DMS153 treated with DMSO at 0.1 percent for 48 hours (cell line): ENCODE results near the gene FOXP4.

Source experiments
- DNase-seq: peaks from one replicate; lab custom pipeline; 2025; ENCODE audit not compliant: unreplicated experiment; lab: John Stamatoyannopoulos, UW

FOXP4 gene

DNA sequence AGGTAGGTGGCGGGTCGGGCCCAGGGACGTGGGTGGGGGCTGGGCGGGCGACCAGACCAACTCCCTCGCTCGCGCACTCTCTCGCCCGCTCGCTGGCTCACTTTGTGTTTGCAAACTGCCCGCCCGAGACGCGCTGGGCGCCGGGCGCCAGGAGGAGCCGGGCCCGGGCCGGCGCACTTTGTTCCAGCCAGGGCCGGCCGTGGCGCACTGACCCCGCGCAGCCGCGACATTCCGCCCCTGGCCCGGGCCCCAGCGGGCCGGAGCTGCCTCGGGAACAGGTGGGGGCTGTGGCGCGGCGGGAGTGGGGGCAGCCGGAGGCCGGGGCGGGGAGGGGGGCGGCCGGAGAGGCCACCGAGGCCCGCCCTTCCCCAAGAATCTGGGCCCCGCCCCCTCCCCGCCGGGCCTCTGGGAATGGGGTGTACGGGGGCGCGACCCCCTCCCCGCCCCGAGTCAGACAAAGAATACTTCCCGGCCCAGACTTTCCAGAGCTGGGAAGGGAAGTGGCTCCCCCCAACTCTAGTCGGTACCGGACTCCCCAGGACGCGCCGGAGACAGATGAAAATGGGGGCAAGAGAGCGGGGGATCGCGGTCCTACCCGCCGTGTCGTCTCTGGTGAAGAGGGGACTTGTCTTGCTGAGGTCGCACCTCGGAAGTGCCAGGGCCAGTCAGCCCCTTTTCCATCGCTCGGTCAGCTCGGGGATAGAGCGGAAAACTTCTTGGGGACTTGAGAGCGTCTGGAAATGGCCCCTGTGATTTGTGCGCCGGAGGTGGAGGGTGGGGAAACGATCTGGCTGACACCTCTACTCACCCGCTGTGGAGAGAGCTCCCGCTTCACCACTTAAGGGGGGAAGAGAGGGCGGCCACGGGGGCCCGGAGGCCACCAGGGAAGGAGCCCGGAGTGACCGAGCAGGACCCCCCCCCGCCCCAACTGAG is 951 bp downstream of the FOXP4 start:
- no peak for DNase-seq

DNA sequence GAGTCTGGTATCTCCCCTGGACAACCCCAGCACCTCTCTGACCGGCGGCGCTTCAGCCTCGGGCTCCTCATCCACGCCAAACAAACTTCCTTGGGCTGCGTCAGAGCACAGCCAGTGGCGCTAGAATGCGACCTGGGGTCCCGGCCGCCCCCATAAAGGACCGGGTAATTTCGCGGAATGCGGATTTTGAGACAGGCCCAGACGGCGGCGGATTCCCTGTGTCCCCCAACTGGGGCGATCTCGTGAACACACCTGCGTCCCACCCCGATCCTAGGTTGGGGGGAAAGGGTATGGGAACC is 1.6 kb downstream of the FOXP4 start:
- DNase-seq, result no peak

DNA sequence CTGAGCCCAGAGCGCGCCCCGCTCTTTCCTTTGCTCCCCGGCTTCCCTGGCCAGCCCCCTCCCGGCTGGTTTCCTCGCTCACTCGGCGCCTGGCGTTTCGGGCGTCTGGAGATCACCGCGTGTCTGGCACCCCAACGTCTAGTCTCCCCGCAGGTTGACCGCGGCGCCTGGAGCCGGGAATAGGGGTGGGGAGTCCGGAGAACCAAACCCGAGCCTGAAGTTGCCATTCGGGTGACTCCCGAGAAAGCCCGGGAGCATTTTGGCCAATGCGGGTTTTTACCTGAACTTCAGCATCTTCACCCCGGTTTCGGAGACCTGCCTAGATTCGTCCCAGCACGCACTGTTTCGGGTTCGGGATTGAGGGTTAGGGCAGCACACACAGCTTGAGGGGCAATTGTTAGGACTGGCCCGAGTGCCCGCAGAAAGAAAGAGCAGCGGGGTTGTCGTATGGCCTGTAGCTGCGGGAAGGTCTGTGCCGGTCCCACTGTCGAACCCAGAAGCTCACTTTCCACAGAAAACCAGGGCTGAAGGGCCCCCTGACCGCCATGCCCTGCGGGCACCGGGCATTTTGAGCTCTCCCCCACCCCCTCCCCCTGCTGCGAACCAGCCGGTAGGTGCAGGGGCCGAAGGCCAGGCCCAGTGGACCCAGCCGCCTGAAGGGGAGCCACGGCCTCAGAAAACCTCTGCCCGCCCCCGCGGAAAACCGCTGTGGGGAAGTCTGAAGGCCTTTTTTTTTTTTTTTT is 2.1 kb downstream of the FOXP4 start:
- DNase-seq, result no peak

DNA sequence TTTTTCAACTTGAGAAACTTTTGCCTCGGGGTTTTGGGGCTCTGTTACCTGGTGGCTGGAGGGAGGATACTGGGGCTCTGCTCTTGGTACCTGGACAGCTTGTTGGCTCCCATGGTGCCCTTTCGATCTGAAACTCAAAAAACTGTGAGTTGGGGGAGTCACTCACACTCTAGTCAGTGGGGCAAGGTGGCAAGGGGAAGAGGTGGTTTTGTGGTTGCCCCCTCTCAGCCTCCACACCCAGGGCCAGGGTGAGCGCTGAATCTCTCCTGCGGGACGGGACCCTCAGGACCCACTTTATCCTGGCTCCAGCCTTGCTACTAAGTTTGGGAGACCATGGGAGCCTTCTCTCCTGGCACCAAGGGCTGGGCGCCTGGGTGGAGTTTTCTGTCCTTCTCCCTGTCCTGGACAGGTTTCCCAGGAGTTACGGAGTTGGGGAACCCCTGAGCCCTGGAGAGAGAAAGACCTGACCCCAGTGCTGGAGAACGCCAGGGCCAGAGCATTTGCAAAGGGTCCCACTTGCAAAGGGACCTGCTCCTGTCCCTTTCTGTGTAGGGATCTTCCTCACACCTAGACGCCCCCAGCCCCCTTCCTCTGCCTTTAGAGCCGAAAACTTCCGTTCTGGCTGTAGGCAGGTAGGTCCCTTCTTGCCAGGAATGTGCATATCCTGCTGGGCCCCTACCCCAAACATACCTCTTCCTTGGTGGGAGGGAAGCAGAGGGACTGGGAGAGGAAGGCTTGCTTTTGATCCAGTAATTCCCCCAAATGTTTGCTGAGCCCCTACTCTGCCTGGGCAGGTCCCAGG is 2.9 kb downstream of the FOXP4 start:
- DNase-seq, result no peak

DNA sequence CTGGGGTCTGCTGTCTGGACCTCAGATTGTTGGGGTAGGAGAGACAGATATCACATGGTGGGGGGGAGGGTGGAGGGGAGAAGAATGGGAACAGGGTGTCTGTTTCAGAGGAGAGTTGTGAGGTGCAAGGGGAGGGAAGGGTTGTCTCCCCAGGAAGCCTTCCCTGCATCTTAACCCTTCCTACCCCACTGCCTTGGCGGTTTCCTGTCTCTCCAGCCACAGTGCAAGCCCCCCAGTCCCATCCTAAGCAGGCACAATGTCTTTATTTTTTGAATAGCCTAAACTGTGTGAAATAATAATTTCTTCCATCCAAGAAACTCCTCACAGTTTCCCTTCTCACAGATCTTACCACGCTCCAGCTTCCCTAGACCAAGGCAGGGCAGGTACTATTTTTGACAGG is 3.5 kb downstream of the FOXP4 start:
- DNase-seq, result no peak

DNA sequence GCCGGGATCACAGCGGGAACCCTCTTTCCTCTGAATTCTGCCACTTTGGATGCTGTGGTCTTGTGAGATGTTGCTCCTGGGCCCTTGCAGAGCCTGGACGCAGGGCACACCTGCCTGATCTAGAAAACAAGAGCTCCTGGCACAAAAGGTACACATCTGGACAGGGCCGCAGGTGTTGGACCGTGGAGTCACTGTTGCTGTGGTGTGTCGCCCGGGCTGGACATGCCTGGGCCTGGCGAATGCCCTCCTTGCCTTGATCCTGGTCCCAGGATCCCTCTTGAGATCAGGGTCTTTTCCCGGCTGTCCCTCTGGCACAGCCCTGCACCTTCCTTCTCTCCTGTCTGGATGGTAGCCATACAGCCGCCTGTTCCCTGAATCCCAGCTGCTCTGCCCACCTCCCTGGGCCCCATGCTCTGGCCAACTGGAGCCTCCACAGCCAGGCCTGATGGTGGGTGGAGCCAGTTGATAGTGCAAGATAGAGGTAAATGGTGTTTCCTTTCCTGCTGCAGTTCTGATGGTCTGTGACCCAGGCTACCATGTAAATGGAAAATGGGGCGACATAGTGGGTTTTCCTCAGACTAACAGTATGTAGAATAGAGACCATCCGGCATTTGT is 5.0 kb downstream of the FOXP4 start:
- no peak for DNase-seq

DNA sequence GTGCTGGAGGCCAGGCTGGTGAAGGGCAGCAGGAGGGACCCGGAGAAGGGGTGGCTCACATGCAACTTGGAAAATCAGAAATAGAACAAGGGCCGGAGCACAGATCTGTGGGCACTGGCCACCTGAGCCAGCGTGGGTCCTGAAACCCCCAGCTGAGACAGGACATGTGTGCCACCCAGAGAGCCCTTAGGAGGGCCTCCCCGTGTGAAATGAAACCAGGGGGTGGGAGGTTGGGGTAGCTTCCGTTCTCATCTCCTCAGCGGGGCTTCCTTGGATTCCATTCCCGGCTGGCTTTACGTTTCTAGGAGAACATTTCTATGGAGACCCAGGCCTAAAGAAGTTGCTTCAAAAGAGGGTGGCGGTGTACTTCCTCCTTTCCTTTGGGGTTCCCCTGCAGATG is 5.7 kb downstream of the FOXP4 start:
- no peak for DNase-seq

DNA sequence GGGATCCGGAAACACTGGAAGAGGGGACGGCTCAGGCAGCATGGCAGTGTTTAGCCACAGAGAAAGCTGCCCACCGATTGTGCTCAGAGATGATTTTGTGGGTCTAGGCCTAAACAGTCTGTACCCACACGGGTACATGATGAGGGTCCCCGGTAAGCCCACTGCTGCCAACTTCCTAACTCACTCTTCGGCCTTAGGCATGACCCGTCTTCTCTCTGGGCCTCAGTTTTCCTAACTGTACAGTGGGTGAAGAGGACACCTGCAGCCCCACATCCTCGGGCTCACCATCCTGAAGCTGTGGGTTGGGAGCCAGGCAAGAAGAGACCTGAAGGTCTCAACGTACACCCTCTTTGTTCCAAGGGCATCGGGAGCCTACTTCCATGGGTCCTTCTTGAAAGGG is 6.5 kb downstream of the FOXP4 start:
- DNase-seq, result no peak

DNA sequence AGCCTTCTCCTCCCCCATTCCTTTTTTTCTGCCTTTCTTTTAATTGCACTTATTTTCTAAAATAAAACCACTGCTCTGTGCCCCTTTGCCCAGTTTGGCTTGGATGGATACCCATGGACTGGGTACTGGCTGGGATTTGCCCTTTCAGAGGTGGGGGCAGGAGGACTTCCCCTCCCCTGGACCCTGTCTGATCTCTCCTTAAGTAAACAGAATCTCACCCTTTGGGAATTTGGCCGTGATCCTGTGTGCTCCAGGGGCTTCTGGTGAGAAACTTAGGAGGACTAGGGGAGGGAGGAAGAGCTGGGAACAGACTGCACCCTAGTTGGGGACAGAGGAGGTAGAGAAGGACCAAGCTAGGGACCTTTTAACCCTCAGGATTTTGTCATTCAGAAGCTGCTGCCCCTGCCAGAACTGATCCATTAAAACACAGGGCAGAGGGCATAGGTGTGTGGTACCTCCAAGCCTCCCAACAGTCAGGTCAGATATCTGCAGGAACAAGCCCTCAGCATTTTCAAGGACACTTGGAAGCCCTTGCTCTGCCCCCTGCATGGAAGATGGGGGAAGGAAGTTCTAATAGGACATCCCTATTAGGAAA is 7.3 kb downstream of the FOXP4 start:
- DNase-seq, result no peak

DNA sequence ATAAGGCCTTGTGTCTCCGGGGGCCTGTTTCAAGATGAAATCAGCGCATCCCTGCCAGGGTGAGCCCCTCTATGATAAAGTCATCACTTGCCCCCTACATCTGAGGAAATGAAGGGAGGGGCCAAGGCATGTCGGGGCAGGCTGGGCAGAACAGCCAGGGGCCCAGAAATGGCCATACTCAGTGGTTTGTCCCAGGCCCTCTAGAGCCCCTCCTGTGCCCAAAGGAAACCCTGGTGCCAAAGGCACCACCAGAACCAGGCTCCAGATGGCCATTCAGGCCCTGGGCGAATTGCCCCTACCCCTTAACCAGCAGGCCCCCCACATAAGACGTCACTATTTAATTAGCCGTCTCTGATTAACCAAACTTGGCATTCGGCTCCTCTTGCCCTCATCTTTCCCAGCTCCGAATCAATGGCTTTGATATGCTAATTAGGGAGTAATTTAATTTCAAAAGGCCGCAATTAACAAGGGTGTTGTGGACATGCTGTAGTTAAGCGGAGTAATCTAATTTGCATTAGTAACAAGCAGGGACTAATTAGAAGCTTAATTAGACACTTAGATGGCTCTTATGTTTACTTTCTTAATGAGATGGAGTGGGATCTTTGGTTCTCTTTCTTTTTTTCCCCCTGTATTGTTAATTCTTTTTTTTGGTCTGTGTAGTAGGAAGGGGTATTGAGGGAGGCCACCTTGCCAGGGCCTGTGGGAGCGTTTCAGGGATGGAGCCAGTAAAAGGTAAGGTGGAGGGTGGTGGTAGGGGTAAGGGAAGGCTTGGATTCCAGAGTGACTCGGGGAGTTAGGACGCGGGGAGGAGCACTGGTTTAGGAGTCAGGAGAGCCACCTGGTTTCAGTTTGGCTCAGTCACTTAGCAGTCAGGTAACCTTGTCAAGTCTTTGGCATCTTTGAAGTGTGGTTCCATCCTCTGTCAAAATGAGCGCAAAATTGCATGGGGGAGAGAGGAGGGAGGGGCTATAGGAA is 9.4 kb downstream of the FOXP4 start:
- DNase-seq, result no peak

DNA sequence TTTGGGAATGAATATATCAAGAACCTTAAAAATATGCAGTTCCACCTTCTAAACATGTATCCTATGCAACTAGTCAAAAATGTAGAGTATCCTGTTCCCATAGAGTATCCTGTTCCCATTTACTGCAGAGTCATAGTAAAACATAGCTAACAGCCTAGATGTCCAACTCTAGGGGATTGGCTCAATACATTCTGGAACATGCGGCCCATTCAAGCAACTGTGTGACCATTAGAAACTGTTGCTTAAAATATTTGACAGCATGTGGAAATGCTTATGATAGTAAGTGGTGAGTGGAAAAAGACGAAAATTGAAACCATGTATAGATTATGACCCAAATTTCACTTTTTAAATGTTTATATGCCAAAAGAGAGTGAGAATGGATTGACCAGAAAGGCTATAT is 11.2 kb downstream of the FOXP4 start:
- DNase-seq, result no peak

DNA sequence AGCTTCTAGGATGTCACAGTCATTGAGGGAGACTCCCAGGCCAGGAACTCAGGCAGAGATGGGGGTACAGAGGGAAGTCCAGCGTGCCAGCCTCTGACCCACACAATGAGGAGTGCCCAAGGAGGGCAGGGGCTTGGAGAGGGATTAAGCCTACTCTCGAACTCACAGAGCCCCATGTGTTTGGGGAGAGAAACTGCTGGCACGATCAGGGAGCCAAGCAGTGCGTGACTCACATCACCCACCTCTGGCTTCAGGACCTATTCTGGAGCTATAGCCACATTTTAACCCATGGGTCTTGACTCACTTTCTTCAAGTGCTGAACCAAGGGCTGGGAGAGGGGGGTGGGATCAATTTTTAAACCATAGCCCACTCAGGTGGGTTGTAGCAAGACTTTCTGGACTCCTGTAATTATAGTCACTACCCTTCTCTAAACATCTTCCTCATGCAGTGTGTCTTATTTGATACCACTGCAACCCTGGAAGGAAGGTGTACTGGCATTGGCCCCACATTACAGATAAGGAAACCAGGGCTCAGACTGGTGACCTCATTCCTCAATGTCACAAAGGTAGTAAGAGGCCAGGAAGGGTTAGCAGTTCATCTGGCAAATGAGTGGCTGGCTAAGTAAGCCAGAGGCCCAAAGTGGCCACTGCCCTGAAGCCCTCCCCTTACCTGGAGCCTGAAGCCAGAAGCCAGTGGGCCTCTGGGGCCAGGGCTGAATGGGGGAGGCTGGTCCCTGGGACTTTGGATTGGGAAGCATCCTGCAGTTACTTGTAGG is 12.0 kb downstream of the FOXP4 start:
- no peak for DNase-seq

DNA sequence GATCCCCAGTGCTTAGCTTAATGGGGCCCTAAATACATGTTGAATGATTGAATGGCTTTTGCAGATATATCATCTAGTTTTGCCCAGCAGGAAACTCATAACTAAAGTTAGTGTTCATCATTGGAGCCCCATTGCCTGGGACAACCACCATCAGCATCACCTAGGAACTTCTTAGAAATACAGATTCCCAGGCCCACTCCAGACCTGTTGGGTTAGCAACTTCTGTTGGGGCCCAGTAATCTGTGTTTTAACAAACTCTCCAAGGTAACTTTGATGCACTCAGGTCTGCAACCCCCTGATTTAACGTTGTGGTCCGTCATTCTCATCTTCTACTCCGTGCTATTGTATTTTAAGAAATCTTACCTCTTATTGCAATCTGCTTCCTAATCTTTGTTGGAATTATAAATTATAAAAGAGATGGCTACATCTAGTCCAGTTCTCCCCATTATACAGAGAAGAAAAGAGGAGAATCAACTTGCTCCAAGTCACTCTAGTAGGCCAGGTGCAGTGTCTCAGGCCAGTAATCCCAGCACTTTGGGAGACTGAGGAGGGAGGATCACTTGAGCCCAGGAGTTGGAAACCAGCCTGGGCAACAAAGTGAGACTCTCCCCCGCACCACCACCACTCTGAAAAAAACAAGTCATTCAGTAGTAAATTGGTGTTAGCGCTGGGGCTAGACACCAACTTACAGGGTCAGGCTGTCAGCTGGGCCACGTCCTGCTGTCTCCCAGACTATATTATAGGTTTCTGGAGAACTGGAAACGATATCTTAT is 13.7 kb downstream of the FOXP4 start:
- DNase-seq, result no peak

DNA sequence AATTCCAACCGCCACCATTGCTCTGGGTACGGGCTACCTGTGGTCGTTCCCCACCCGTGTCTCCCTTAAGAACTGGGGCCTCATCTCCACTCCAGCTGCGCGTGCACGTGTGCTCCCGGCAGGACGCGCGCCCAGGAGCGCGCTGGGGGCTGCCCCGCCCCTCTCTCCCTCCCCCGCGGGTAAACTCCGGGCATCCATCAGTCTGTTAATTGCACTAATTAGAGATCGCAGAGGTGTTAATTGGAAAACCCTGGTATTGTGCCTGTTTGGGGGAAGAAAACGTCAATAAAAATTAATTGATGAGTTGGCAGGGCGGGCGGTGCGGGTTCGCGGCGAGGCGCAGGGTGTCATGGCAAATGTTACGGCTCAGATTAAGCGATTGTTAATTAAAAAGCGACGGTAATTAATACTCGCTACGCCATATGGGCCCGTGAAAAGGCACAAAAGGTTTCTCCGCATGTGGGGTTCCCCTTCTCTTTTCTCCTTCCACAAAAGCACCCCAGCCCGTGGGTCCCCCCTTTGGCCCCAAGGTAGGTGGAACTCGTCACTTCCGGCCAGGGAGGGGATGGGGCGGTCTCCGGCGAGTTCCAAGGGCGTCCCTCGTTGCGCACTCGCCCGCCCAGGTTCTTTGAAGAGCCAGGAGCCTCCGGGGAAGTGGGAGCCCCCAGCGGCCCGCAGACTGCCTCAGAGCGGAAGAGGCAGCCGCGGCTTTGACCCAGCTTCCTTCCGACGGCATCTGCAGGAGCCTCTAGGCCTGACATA is 14.4 kb downstream of the FOXP4 start:
- no peak for DNase-seq

DNA sequence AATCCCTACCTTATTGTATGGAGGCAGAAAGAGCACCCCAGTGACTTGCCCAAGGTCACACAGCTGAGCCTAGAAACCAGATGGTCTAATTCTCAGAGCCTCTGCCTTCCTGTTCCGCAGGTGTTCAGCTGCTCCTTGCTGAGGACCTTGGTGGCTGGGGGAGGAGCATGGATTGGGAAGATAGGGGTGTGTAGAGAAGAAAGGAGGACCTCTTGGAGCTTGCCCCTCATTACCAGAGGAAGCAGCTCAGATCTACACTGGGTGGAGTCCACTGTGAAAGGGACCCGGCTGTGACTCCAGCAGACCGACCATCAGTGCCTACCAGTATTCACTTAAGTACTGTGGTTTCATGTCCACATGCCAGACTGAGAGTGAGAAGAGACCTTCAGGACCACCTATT is 15.2 kb downstream of the FOXP4 start:
- no peak for DNase-seq

DNA sequence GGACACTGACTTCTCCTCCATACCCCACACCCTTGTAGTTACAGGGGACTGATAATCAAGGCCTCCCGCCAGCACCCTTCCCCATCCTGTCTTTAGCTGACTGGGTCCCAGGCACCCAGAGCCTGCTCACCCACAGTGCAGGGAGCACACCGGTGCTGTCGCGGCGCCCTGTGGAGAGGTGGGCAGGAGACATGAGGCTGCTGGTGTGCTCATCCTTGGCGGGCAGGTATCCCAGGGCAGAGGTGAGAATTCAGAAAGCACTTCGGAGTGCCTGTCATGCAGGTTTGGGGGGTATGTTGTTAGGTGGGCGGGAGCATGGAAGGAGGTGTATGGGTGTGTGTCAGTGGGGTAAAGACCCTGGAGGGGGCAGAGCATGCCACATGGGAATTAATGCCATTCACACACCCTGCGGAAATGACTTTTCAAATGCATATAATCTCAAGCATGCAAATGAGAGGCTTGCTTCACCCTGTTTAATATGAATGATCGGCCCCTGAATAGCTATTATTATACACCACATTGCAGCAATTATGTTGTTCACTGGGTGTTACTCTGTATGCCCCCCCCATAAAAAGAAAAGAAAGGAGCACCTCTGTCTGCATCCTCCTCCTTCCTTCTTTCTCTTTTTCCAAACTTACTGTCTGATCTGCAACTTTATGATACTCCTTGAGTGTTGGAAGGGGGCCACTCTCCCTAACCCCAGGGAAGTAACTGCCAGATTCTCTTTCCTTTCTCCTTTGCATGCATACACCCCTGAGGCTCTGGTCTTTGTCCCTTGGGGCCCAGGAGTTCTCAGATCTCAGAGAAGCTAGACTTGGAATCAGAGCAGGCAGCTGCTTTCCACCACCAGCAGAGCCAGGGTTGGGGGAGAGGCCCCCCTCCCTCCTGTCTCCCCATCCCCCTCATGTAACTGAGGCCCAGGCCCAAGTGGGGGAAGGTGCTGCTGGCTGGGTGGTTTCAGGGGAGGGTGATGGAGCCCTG is 16.0 kb downstream of the FOXP4 start:
- DNase-seq, result no peak
